Activated CD8-positive, alpha-beta T cell treated with anti-CD3 and anti-CD28 coated beads, Interleukin-2, amount 10 ng/mL, durations not matched to agents 7 days and 5 days (primary cell): Measurements from ENCODE around the gene SNX12. TPM values are rescaled to one million over a fixed set of nuclear protein-coding genes. Genes with fewer than 3 reads are reported as not detected.

Source experiments
- ATAC-seq: fragments of 150-1000 bp; cut with Tn5 transposase; one replicate; pipeline ENCODE4 v1.10.0; 2021; ENCODE audit warnings: moderate library complexity
- CTCF ChIA-PET: fragments of 350-600 bp; sonication (Branson Sonifier 250); formaldehyde crosslinking; loops from one replicate; lab custom pipeline; 2021; ENCODE audit warnings: antibody characterized with exemption; lab: Charles Lee
- POLR2A ChIA-PET: fragments of 350-600 bp; sonication (Branson Sonifier 250); formaldehyde crosslinking; loops from one replicate; lab custom pipeline; 2021; ENCODE audit warnings: antibody characterized with exemption; lab: Charles Lee
- DNase-seq: peaks from one replicate; pipeline ENCODE4 v3.0.0-alpha.2; 2020
- H3K27ac Mint-ChIP-seq: one replicate; pipeline ENCODE4 v1.8.0; 2021; ENCODE audit warnings: mild to moderate bottlenecking, mixed read lengths
- H3K27me3 Mint-ChIP-seq: one replicate; pipeline ENCODE4 v1.8.0; 2021; ENCODE audit warnings: low read depth, mixed read lengths
- H3K36me3 Mint-ChIP-seq: one replicate; pipeline ENCODE4 v1.8.0; 2021; ENCODE audit warnings: low read depth, mixed read lengths
- H3K4me1 Mint-ChIP-seq: one replicate; pipeline ENCODE4 v1.8.0; 2021; ENCODE audit warnings: low read depth, mixed read lengths
- H3K4me3 Mint-ChIP-seq: one replicate; pipeline ENCODE4 v1.8.0; 2021; ENCODE audit warnings: mild to moderate bottlenecking, mixed read lengths
- H3K9me3 Mint-ChIP-seq: one replicate; pipeline ENCODE4 v1.8.0; 2022; ENCODE audit warnings: mixed read lengths; ENCODE audit not compliant: insufficient read depth
- total RNA-seq, 2 experiments: library from RNA; stranded (reverse); gene quantifications; one replicate each; pipeline ENCODE4 v1.2.3, GENCODE V29; 2021

The SNX12 gene
- total RNA-seq, 2 experiments from 2014 or later, result 38.9 to 46.9 TPM

GRCh38 chrX:71095033-71095432, 26.9 kb upstream of the SNX12 start:
- H3K4me1 Mint-ChIP-seq, result peaks cover 31% of the 10 kb centered on the region
- H3K36me3 Mint-ChIP-seq, result no peaks in the 10 kb centered on the region
- ChIA-PET CTCF (no interaction called here), POLR2A (interaction anchor here (1.2 kb wide), 1 partner anchor 17 kb away, joined by 4 read pairs; the partner anchor contains the start of gene IL2RG)
- DNase-seq (no peak), ATAC-seq (no peak)
- peak overlapping the region; percentile 87 for H3K4me3 Mint-ChIP-seq
- no peak overlapping the region for H3K27ac Mint-ChIP-seq
- no peaks in the 10 kb centered on the region for H3K27me3 Mint-ChIP-seq
- no peaks in the 10 kb centered on the region for H3K9me3 Mint-ChIP-seq

GRCh38 chrX:71091263-71091662, 23.1 kb upstream of the SNX12 start:
- Mint-ChIP-seq H3K27me3 (no peaks in the 10 kb centered on the region), H3K36me3 (no peaks in the 10 kb centered on the region), H3K4me1 (peaks cover 8% of the 10 kb centered on the region), H3K9me3 (no peaks in the 10 kb centered on the region), H3K4me3 (no peak overlapping the region), H3K27ac (no peak overlapping the region)
- ChIA-PET CTCF (interaction anchor here (1.1 kb wide), 1 partner anchor 23 kb away, joined by 4 read pairs; the partner anchor contains the start of gene SNX12), POLR2A (no interaction called here)
- ATAC-seq, result no peak
- DNase-seq, result no peak

GRCh38 chrX:71085900-71086299, 17.8 kb upstream of the SNX12 start:
- peaks cover 5% of the 10 kb centered on the region for H3K4me1 Mint-ChIP-seq
- H3K27ac Mint-ChIP-seq, result no peak overlapping the region
- ChIA-PET CTCF (interaction anchor here (0.8 to 1.6 kb wide), 3 partner anchors 11 to 116 kb away, joined by 3 read pairs; no protein-coding TSS in a partner anchor), POLR2A (no interaction called here)
- DNase-seq (no peak), ATAC-seq (no peak)
- H3K4me3 Mint-ChIP-seq, result no peak overlapping the region
- no peaks in the 10 kb centered on the region for H3K27me3 Mint-ChIP-seq
- H3K36me3 Mint-ChIP-seq, result no peaks in the 10 kb centered on the region
- no peaks in the 10 kb centered on the region for H3K9me3 Mint-ChIP-seq

GRCh38 chrX:71082822-71083221, 14.7 kb upstream of the SNX12 start:
- H3K27ac Mint-ChIP-seq, result no peak overlapping the region
- H3K36me3 Mint-ChIP-seq, result no peaks in the 10 kb centered on the region
- ATAC-seq (no peak), DNase-seq (no peak)
- ChIA-PET POLR2A (no interaction called here), CTCF (no interaction called here)
- no peaks in the 10 kb centered on the region for H3K9me3 Mint-ChIP-seq
- H3K4me1 Mint-ChIP-seq, result peaks cover 5% of the 10 kb centered on the region
- no peak overlapping the region for H3K4me3 Mint-ChIP-seq
- no peaks in the 10 kb centered on the region for H3K27me3 Mint-ChIP-seq

- ChIA-PET CTCF (no interaction called here), POLR2A (no interaction called here)
- no peaks in the 10 kb centered on the region for H3K36me3 Mint-ChIP-seq
- no peaks in the 10 kb centered on the region for H3K27me3 Mint-ChIP-seq
- no peak overlapping the region for H3K27ac Mint-ChIP-seq
- peaks cover 5% of the 10 kb centered on the region for H3K4me1 Mint-ChIP-seq
- H3K4me3 Mint-ChIP-seq, result no peak overlapping the region
- no peak for ATAC-seq
- no peaks in the 10 kb centered on the region for H3K9me3 Mint-ChIP-seq
- DNase-seq, result no peak
These were observed 14.1 kb upstream of the SNX12 start for GRCh38 chrX:71082124-71082647.

- no peak for ATAC-seq
- no peak overlapping the region for H3K4me3 Mint-ChIP-seq
- H3K4me1 Mint-ChIP-seq, result peaks cover 5% of the 10 kb centered on the region
- peaks cover 4% of the 10 kb centered on the region for H3K27me3 Mint-ChIP-seq
- H3K36me3 Mint-ChIP-seq, result no peaks in the 10 kb centered on the region
- H3K9me3 Mint-ChIP-seq, result no peaks in the 10 kb centered on the region
- DNase-seq, result no peak
- ChIA-PET CTCF (no interaction called here), POLR2A (no interaction called here)
- H3K27ac Mint-ChIP-seq, result no peak overlapping the region
These were observed 13.4 kb upstream of the SNX12 start for GRCh38 chrX:71081330-71082123.

- ChIA-PET CTCF (no interaction called here), POLR2A (interaction anchor here (1.0 kb wide), 1 partner anchor 41 kb away, joined by 3 read pairs; no protein-coding TSS in a partner anchor)
- peaks cover 9% of the 10 kb centered on the region for H3K36me3 Mint-ChIP-seq
- H3K9me3 Mint-ChIP-seq, result no peaks in the 10 kb centered on the region
- peaks cover 12% of the 10 kb centered on the region for H3K4me1 Mint-ChIP-seq
- peaks cover 26% of the 10 kb centered on the region for H3K27me3 Mint-ChIP-seq
- H3K4me3 Mint-ChIP-seq, result no peak overlapping the region
- no peak for DNase-seq
- ATAC-seq, result no peak
- H3K27ac Mint-ChIP-seq, result no peak overlapping the region
These were observed 2.4 kb upstream of the SNX12 start for GRCh38 chrX:71070531-71070930.

GRCh38 chrX:71067712-71068043, 456 bp downstream of the SNX12 start:
- DNase-seq (no peak), ATAC-seq (no peak)
- Mint-ChIP-seq H3K27ac (peak overlapping the region; percentile 95), H3K4me3 (peak overlapping the region; percentile 93), H3K36me3 (peaks cover 14% of the 10 kb centered on the region), H3K27me3 (peaks cover 5% of the 10 kb centered on the region), H3K4me1 (peaks cover 19% of the 10 kb centered on the region), H3K9me3 (no peaks in the 10 kb centered on the region)
- ChIA-PET POLR2A (interaction anchor here (1.1 to 1.5 kb wide), 5 partner anchors 8 to 298 kb away, joined by 3 to 9 read pairs (median 5); partner anchors contain the start of genes IL2RG, NONO and TAF1), CTCF (interaction anchor here (0.7 kb wide), 1 partner anchor 24 kb away, joined by 4 read pairs; no protein-coding TSS in a partner anchor)

GRCh38 chrX:71067089-71067488, 1.0 kb downstream of the SNX12 start:
- ChIA-PET CTCF (no interaction called here), POLR2A (interaction anchor here (1.1 to 1.5 kb wide), 5 partner anchors 8 to 299 kb away, joined by 3 to 9 read pairs (median 5); partner anchors contain the start of genes IL2RG, NONO and TAF1)
- H3K27me3 Mint-ChIP-seq, result peaks cover under 1% of the 10 kb centered on the region
- peak overlapping the region; percentile 95 for H3K27ac Mint-ChIP-seq
- H3K36me3 Mint-ChIP-seq, result peaks cover 16% of the 10 kb centered on the region
- no peaks in the 10 kb centered on the region for H3K9me3 Mint-ChIP-seq
- H3K4me3 Mint-ChIP-seq, result peak overlapping the region; percentile 93
- no peak for DNase-seq
- H3K4me1 Mint-ChIP-seq, result peaks cover 19% of the 10 kb centered on the region
- ATAC-seq, result no peak

GRCh38 chrX:71060127-71060526, 8.0 kb downstream of the SNX12 start:
- Mint-ChIP-seq H3K9me3 (no peaks in the 10 kb centered on the region), H3K4me1 (peaks cover 46% of the 10 kb centered on the region), H3K4me3 (no peak overlapping the region), H3K27ac (peak overlapping the region; percentile 78), H3K36me3 (peaks cover 39% of the 10 kb centered on the region), H3K27me3 (no peaks in the 10 kb centered on the region)
- DNase-seq (no peak), ATAC-seq (no peak)
- POLR2A ChIA-PET, result interaction anchor here (2.3 kb wide), 1 partner anchor 8 kb away, joined by 9 read pairs; the partner anchor contains the start of gene SNX12
- CTCF ChIA-PET, result no interaction called here

GRCh38 chrX:71057848-71058530, 10.1 kb downstream of the SNX12 start:
- POLR2A ChIA-PET, result interaction anchor here (2.3 kb wide), 1 partner anchor 10 kb away, joined by 9 read pairs; the partner anchor contains the start of gene SNX12

More at GRCh38 chrX:71057848-71058530, 10.1 kb downstream of the SNX12 start:
- Mint-ChIP-seq H3K36me3 (peaks cover 41% of the 10 kb centered on the region), H3K4me3 (peak overlapping the region; percentile 22), H3K9me3 (no peaks in the 10 kb centered on the region), H3K27me3 (no peaks in the 10 kb centered on the region), H3K4me1 (peaks cover 39% of the 10 kb centered on the region), H3K27ac (peak overlapping the region; percentile 78)
- CTCF ChIA-PET, result interaction anchor here (0.8 kb wide), 1 partner anchor 1497 kb away, joined by 3 read pairs; no protein-coding TSS in a partner anchor
- ATAC-seq (no peak), DNase-seq (no peak)
